NCI-H1105 (cell line): ENCODE results near the gene MB.
"Not testable (repeated sequence)": the region's sequence is repeated elsewhere in the genome, so short reads cannot be mapped to it uniquely, and the experiment has no call there.

Experiments used
- DNase-seq: peaks from one replicate; lab custom pipeline; 2025; lab: John Stamatoyannopoulos, UW

MB gene

DNA sequence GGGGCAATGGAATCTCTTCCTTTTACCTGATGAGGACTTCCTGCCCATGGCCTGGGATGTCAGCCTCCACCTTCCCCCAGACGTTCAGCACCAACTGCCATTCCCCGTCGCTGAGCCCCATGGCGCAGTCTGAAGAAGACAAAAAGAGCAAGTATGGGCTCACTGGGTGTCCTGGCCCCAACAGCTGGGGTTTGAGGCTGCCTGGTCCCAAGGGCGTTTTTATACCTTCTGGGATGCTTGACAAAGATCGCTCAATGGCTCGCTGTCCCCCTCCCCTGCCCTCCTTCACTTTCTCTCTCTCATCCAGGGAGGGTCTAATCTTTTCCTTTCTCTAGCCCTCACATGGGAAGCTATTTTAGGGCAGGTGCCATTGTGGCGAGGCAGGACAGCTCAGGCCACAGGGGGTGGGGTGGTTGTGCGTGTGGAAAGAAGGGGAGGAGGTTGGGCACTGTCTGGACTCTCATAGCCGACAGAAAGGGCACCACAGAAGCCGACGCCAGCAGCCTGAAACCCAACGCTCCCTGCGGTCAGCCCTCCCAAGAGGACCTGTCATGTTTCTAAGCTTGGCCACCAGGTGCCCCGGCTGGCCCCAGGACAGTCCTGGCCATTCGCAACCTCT is at the start of gene MB:
MB (minus strand) TSS at position 193 of the 619 bp plus-strand sequence; CDS start at position 121, 72 bp downstream.
- no peak for DNase-seq

DNA sequence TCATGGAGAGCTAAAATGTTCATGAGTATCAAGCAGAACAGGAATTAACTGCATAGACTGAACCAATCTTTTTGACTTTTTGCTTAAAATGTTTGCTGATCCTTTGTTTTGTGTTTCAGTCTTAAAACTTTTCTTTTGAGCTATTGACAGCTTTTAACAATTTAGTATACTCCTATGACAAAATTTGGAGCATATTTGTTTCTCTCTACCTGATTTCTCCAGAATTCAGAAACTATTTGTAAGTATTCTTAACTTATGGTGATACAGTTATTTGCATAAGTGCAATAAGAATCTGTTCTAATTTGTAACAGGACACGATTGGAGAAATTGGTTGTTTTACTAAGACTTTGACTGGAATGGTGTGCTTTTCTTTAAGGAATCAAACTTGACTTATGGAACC is 49.6 kb upstream of the MB start:
- DNase-seq: not testable (repeated sequence)

DNA sequence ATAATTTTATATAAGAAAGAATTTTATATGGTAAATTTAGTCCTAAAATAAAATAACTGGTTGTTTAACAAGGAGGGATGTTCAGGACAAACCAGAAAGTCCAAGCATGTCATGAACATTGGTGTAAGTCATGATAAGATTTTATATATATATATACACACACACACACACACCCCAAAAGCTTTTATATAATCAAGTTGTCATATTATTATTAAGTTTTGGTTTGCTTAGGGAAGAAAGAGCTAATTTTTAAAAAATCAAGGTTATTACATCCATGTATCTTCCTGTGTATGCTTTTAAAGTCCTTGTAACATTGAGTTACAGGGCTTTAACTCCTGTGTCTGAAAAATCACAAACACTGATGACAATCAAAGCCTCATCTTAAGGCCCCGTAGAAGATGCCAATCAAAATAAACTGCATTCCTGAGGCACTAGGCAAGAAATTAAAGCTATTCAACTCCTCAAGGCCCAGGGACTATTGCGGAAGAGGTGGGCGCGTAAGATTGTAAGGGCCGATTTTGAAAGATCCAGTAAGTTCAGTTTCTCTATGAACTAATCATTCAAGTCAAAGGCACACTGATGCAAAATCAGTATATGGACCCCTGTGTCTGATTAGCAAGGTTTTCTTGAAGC is 47.9 kb upstream of the MB start:
- no peak for DNase-seq

DNA sequence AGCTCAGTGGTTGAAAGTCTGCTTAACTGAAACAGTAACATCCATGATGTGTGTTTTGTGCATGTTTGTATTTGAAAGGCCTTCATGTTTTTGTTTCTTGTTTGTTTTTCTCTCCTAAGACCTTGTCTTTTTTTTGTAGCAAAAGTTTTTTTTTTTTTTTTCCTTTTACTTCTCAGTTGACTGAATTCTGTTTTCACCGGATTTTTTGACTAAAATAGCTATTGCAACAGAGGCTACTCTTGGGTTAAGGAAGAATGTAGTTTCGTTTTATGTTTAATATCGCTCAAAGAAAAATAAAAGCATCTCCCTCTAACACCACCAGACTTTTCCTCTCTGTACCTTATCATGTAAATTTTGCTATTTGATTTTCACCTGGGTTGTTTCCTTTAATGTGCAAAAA is 46.2 kb upstream of the MB start:
- no peak for DNase-seq

DNA sequence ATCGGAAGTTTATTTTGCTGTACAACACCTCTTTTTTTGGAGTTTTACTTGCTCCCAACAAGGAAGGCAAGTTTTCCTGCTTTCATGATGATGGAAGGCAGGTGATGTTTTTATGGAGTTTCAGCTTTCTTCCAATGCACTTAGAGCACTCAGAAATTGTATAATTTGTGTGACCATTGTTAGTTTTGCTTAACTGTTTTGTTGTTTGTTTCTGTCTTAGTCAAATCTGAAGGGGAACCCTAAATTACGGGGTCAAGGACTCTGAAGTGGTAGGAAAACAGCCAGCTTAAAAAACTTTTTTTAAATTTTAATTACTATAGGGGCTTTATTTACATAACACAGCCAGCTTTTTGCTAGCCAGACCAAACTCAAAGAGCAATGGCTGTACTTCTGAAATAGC is 45.8 kb upstream of the MB start:
- no peak for DNase-seq

DNA sequence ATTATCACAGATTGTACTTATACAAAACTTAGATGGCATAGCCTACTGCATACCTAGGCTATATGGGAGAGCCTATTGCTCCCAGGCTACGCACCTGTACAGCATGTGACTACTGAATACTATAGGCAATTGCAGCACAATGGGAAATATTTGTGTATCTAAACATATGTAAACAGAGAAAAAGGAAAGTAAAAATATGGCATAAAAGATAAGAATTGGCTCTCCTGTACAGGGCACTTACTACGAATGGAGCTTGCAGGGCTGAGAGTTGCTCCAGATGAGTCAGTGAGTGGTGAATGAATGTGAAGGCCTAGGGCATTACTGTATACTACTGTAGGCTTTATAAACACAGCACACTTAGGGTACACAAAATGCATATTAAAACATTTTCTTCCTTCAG is 44.3 kb upstream of the MB start:
- no peak for DNase-seq

DNA sequence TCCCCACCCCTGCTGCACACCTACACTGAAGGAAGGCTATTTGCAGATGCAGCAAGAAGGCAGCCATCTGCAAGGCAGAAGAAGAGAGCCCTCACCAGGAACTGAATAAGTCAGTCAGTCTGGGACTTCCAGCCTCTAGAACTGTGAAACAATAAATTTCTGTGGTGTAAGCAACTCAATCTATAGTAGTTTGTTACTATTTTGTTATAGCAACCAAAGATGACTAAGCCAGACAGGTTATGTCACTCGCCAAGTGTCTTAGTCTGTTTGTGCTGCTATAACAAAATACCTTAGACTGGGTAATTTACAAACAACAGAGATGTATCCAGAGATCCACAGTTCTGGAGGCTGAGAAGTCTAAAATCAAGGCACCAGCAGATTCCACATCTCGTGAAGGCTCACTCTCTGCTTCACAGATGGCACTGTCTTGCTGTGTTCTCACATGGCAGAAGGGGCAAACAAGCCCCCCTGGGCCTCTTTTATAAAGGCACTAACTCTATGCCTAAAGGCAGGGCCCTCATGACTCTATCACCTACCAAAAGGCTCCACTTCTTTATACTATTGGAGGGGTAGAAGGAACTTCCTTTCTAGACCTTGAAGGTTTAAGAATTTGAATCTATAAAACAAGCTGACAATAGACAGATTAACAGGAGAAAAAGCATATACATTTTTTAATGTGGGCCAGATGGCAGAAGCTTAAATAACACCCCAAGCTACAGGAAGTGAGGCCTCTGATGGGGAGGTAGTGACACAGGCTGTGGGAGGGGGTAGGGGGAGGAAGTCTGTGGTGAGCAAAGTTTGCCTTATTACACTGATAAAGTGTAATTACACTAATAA is 43.4 kb upstream of the MB start:
- no peak for DNase-seq

DNA sequence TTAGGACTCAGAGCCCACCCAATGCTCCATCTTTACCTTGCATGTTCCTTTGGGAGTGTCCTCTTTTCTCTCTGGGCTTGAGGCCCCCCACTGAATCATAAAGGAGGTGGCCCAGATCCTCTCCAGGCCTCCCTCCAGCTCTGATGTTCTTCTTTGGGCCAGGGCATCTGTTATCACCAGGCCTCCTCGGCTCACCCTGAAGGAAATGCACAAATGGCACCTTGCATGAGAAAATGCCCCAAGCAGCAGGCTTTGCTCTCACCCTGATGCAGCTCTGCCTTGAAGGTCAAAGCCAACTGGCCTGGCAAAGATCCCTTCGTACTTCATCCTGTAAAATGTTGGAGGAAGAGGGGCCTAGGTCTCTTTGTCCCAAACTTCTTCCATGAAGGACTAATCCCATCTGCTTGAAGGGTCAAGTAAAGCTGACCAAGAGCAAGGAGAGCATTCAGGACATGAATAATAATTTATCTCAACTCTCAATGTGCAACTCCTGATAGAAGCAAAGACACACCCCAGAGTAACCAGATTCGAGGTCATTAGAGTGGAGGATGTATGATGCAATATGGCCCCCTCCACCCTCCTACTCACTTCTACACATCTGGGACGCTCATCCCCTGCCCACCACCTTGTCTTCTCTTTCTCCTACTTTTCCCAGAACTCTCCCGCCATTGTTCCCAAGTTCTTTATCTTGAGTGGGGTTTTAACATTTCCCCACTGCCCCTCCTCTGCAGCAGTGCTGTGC is 40.6 kb upstream of the MB start:
- no peak for DNase-seq

DNA sequence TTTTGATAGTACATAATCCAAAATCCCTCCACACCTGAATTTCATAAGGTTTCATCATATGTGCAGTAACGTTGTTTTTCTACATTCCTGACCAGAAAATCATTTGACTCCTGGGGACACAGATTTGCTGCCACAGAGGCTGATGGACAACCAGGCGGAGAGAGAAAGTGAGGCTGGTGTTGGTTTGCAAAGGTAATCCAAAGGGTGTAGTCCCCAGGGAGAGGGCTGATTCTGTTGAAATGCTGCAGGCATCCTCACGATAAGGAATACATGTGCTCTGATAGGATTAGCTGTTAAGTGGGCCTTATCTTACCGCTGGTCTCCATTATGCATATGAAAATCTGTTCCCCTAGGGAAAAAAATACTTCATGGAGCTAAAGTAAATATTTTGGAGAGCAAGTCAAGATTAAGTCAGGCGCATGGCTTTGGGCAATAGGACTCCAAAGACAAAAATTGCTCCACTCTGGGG is 39.2 kb upstream of the MB start:
- no peak for DNase-seq

DNA sequence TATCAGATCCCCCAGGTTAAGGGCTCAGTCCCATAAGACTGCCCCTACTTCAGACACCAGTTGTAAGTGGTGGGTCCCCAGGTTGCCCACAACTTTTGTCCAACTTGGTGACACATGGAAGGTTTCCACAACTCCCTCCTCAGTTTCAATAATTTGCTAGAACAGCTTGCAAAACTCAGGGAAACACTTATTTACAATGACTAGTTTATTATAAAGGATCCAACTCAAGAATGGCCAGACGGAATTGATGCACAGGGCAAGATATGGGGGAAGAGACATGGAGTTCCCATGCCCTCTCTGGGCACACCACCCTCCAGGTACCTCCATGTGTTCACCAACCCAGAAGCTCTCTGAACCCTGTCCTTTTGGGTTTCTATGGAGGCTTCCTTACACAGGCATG is 36.7 kb upstream of the MB start:
- DNase-seq: no peak

DNA sequence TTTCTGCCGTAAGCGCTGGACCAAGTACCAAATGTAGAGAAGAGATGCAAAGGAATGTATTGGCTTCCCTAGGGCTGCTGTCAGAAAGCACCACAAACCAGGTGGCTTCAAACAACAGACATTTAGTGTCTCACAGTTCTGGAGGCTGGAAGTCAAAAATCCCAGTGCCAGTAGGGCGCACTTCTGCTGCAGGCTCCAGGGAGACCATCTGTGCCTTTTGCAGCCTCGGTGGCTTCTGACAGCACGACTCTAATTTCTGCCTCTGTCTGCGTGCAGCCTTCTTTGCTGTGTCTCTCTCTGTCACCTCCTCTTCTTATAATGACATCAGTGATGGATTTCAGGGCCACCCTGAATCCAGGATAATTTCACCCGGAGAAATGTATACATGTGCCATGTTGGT is 34.0 kb upstream of the MB start:
- DNase-seq: no peak

DNA sequence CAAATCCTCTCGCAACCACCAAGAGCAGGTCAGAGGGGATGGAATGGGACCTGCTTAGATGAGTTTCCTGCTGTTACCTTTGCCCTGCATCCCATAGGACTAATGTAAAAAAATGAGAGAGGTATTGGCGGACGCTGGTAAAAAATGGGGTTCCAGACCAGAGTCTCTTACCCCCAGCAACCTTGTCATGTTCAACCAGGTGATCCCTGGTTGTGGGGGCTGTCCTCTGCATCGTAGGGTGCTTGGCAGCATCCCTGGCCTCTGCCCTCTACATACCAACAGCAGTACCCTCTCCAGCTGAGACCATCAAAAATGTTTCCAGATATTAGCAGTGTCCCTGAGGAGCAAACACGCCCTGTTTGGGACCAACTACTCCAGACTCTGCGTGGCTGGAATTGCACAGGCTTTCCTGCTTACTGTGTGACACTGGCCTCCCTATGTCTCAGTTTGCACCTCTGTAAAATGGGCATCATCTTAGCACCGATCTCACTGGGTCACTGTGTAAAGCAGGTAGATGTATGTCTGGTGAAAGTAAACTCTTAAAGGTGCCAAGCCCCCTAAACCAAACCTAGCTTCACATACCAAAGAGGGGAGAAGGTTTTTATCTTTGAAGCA is 32.6 kb upstream of the MB start:
- DNase-seq: no peak

DNA sequence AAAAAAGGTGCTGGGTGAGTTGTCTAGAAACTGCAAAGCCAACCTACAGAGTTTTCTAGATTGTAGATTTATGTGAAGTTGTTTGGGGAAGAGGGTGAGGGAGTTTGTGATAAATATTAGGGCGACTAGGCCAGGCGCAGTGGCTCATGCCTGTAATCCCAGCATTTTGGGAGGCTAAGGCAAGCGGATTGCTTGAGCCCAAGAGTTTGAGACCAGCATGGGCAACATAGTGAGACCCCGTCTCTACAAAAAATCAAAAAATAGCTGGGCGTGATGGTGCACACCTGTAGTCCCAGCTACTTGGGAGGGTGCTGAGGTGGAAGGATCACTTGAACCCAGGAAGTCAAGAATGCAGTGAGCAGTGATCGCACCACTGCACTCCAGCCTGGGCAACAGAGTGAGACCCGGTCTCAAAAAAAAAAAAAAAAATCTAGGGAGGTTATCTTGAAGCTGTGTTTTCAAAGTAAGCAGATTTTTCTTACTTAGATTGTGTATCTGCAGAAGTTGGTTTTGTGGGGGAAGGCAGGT is 32.0 kb upstream of the MB start:
- DNase-seq: no peak

DNA sequence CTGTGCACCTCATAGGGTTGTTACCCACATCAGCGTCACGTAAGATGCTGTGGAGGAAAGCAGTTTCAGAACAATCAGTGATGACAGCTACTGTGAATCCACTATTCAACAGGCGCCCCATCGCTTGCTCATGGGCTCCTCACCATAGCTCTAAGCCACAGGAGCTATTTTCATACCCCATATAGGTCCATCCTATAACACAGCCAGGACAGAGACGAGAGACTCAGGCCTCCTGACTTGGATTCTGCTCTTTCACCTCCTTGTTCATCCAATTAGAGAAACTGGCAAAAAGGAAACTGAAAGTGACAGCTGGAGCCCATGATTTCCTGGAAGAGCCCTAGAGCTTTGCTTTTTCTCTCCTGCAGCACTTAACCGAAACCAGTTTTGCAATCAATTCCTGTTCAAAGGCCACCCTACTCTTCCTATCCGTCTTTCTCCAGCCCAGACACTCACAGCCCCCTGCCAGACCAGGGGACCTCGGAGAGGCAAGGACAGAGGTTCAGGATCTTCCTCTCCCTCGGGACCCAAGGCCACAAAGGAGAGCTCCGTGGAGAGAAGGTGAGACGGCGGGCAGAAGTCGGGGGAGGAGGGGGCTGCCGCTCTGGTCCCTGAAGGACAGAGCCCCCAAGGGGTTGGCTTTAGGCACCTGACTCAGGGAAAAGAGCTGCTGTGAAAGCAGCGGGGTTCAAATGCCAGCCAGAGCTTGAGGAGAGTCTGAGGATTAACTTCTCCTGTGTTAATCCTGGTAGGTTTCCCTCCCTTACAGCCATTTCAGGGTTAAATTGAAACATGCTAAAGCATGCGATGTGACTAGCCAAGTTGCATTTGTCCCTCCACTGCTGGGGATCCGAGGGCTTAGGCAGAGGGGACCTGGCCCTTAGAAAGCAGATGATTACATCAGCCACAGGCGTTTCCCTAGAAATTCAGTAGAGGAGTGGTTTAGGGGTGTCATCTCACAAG is 31.2 kb upstream of the MB start, which contains the start of gene APOL6:
APOL6 (plus strand) TSS at position 381 of the 960 bp plus-strand sequence. CDS start 7,980 bp downstream, outside the sequence.
- no peak for DNase-seq

DNA sequence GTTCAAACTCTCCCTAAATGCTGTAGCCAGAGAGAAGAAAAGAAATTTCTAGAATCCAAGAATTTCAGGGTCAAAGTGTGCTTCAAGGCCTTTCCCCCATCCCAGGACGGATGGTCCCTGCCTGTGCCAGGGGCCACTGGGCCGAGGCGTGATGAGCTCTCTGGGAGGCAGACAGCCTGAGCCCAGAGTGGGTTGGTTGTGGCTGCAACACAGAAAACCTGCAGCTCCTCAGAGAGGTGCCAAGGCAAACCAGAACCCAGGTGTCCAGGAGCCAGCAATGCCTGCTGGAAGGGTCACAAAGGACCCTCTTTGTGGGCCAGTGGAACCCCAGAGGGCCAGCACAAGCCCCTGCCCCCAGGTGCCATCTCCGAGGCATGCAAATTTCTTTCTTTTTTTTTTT is 28.5 kb upstream of the MB start:
- no peak for DNase-seq

DNA sequence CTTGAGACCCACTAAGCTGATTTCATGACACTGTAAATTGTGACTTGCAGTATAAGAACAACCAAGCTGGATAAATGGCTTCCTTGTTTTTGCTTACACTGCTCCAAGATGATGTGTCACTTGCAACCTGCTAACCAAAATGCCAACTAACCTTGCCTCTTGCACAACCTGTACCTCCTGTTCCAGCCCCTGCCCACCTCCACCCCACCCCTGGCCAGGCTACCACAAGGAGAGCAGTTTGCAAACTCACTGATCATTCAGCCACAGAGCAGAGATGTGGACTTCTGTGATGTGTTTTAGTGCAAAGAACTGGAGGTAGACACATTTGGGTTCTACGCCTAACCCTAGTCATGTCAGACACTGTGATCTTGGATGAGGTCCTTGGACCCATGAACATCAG is 26.9 kb upstream of the MB start:
- no peak for DNase-seq

DNA sequence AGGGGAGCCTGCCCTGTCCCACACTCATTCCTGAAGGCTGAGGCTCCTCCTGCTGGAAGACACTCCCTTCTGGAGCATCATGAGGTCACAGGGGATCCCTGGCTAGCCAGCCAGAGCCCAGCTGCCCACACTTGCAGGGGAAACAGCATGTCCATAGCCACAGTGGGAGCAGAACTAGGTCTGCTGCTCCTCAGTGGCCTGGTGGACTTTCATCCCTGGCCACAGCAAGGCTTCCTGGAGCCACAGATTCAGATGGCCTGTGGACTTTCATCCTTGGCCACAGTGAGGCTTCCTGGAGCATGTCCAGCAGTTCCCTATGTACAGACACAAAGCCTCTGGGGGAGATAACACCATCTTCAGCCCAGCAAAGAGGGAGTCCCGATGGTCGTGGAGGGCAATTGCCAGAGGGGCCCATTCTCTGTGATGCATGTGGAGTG is 25.2 kb upstream of the MB start:
- no peak for DNase-seq

DNA sequence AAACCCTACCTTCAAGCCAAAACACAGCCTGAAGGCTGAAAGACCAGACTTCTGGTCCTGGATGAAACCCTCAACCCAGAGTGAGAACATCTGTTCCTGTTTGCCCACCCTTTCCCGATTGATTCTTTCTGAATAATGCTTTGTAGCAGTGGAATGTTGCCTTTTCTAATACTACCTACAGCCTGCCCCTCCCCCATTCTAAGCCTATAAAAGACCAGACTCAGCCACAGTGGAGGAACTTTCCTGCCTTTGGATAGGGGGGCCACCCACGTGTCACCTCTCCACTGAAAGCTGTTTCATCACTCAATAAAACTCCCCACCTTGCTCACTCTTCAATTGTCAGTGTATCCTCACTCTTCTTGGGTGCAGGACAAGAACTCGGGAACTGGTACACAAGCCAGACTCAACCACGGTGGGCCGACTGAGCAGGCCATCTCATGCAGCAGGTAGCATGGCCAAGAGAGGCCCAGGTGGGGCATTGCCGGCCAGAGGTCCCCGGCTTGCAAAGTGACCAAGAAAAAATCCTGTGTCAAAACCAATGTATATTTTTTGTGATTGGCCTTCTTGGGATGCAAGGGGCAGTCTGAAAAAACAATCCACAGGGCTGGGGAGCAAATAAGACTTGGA is 24.5 kb upstream of the MB start:
- DNase-seq: no peak

DNA sequence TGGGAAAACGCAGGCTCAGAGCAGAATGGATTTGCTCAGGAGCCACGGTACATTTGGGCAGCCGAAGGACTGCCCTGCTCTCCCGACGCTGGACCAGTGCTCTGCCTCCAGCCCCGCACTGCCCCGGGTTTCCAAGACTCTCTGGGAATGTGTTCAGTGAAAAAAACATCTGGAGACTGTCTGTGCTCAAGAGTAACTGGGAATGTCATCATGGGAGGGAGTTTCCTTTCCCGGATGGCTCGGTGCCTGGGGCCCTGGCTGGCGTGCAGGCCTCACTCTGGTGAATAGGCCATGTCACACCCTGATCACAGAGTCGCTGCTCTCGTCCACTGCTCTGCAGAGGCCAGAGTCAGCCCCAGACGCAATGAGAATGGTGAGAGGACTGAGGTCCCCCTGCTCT is 21.3 kb upstream of the MB start:
- no peak for DNase-seq

DNA sequence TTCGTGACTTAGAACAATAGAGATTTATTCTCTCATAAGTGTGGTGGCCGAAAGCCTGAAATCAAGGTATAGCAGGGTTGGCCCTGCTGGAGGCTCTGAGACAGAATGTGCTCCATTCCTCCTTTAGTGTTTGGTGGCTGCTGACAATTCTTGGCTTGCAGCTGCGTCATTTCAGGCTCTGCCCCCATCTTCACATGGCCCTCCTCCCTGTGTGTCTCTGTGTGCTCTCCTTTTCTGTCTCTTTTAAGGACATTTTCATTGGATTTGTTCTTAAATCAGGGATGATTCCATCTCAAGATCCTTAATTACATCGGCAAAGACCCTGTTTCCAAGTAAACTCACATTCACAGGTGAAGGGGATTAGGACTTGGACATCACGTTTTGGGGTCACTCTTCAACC is 20.9 kb upstream of the MB start:
- DNase-seq: no peak
